Suprapubic skin (tissue), 4 donors: ENCODE measurements around the gene AUTS2. TPM values are rescaled to one million over a fixed set of nuclear protein-coding genes. Genes with fewer than 3 reads are reported as not detected.
A peak's percentile ranks its signal among the peaks of the same experiment; 100 is the strongest.

ENCODE experiments used
- DNase-seq, 2 donors: peaks; one replicate each; pipeline ENCODE4 v3.0.0-alpha.2; 2019; ENCODE audit warnings: low spot score in 2 of 2
- H3K27ac ChIP-seq: fragments of 200-600 bp; sonication (generic); one replicate; pipeline ENCODE4 v1.5.1; 2019
- H3K27me3 ChIP-seq: fragments of 200-600 bp; sonication (generic); one replicate; pipeline ENCODE4 v1.5.1; 2019
- H3K36me3 ChIP-seq: fragments of 200-600 bp; sonication (generic); one replicate; pipeline ENCODE4 v1.5.1; 2019
- H3K4me1 ChIP-seq: fragments of 200-600 bp; sonication (generic); one replicate; pipeline ENCODE4 v1.5.1; 2019
- H3K4me3 ChIP-seq: fragments of 200-600 bp; sonication (generic); one replicate; pipeline ENCODE4 v1.5.1; 2019; ENCODE audit warnings: mild to moderate bottlenecking
- H3K9me3 ChIP-seq: fragments of 200-600 bp; sonication (generic); one replicate; pipeline ENCODE4 v1.5.1; 2019
- EP300 ChIP-seq: sonication (generic); formaldehyde crosslinking; IDR thresholded peaks from one replicate; pipeline ENCODE4 v1.6.1; 2017; ENCODE audit warnings: antibody characterized with exemption
- POLR2A ChIP-seq, 2 donors: fragments of 450-650 bp; IDR thresholded peaks; one replicate each; pipeline ENCODE4 v1.6.1; 2017; ENCODE audit warnings: antibody characterized with exemption in 2 of 2, mild to moderate bottlenecking in 2 of 2, moderate library complexity in 2 of 2
- POLR2AphosphoS5 ChIP-seq, 3 donors: sonication (generic); formaldehyde crosslinking; IDR thresholded peaks; one replicate each; pipeline ENCODE4 v1.6.1; 2017; ENCODE audit warnings: antibody characterized with exemption in 3 of 3
- WGBS: methylation state at CpG from one replicate; pipeline ENCODE4 v1.1.5; 2018; 5-methylcytosine and 5-hydroxymethylcytosine counted together
- total RNA-seq, 4 donors: library from RNA; depleted of rRNA; stranded (reverse); fragments of >200 nt; gene quantifications; one replicate each; pipeline ENCODE4 v1.1.0, GENCODE V29; 2016
- TF ChIP-seq, protein P1 (sequence below), 2 donors: fragments of 200-600 bp in 1 of 2; fragments of 450-650 bp in 1 of 2; sonication (generic) in 1 of 2; IDR thresholded peaks; one replicate each; pipeline ENCODE4 v1.5.1; 2016 to 2019; ENCODE audit warnings: antibody characterized with exemption in 2 of 2, mild to moderate bottlenecking in 1 of 2, moderate library complexity in 1 of 2

Gene AUTS2
- total RNA-seq, 4 donors from 2014 or later, result 31.0 to 102 (median 56.4) TPM

- Histone ChIP-seq H3K36me3 (peaks cover 82% of the 10 kb centered on the region), H3K27ac (no peak overlapping the region), H3K4me3 (no peak overlapping the region), H3K9me3 (no peaks in the 10 kb centered on the region), H3K27me3 (no peaks in the 10 kb centered on the region), H3K4me1 (peaks cover 8% of the 10 kb centered on the region)
- peak in 1 of 3 donors; percentile 11 for TF ChIP-seq POLR2AphosphoS5 (IDR thresholded peaks at IDR 0.05)
- TF ChIP-seq, protein P1, sequence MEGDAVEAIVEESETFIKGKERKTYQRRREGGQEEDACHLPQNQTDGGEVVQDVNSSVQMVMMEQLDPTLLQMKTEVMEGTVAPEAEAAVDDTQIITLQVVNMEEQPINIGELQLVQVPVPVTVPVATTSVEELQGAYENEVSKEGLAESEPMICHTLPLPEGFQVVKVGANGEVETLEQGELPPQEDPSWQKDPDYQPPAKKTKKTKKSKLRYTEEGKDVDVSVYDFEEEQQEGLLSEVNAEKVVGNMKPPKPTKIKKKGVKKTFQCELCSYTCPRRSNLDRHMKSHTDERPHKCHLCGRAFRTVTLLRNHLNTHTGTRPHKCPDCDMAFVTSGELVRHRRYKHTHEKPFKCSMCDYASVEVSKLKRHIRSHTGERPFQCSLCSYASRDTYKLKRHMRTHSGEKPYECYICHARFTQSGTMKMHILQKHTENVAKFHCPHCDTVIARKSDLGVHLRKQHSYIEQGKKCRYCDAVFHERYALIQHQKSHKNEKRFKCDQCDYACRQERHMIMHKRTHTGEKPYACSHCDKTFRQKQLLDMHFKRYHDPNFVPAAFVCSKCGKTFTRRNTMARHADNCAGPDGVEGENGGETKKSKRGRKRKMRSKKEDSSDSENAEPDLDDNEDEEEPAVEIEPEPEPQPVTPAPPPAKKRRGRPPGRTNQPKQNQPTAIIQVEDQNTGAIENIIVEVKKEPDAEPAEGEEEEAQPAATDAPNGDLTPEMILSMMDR (IDR thresholded peaks at IDR 0.05), result peak in 1 of 2 donors; percentile 22
- TF ChIP-seq EP300, result no peak
- no peak for TF ChIP-seq POLR2A (IDR thresholded peaks at IDR 0.05)
- 62% methylated on average over 7 of the region's 7 CpGs for WGBS
- DNase-seq, result no peak
Observed at GRCh38 chr7:70788276-70788675, 1190.0 kb downstream of the AUTS2 start.

DNA sequence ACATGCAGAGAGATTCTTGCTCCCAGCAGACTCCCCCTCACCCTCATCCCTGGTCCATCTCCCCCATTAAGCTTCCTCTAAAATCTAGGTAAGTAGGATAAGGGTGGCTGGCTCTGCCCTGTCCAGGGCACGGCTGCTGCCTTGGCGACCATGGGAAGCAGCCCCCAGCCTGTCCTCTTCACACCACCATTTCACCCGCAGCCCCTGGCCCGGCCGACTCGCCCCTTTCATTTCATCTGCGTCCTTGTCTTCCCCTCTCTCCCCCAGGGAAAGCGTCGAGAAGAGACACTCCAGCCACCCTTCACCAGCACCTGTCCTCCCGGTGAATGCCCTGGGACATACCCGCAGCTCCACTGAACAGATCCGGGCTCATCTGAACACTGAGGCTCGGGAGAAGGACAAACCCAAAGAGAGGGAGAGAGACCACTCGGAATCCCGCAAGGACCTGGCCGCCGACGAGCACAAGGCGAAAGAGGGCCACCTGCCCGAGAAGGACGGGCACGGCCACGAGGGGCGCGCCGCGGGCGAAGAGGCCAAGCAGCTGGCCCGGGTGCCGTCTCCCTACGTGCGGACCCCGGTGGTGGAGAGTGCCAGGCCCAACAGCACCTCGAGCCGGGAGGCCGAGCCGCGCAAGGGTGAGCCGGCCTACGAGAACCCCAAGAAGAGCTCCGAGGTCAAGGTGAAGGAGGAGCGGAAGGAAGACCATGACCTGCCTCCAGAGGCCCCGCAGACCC lies 1191.4 kb downstream of the AUTS2 start:
- H3K4me1 ChIP-seq, result peaks cover 8% of the 10 kb centered on the region
- H3K4me3 ChIP-seq, result no peak overlapping the region
- no peak for DNase-seq
- TF ChIP-seq, protein P1 (IDR thresholded peaks at IDR 0.05), result no peak
- no peak for TF ChIP-seq EP300
- no peak for TF ChIP-seq POLR2AphosphoS5 (IDR thresholded peaks at IDR 0.05)
- no peak for TF ChIP-seq POLR2A (IDR thresholded peaks at IDR 0.05)
- 98% methylated on average over 41 of the region's 43 CpGs for WGBS
- H3K9me3 ChIP-seq, result no peaks in the 10 kb centered on the region
- H3K36me3 ChIP-seq, result peaks cover 69% of the 10 kb centered on the region
- no peaks in the 10 kb centered on the region for H3K27me3 ChIP-seq
- H3K27ac ChIP-seq, result no peak overlapping the region

DNA sequence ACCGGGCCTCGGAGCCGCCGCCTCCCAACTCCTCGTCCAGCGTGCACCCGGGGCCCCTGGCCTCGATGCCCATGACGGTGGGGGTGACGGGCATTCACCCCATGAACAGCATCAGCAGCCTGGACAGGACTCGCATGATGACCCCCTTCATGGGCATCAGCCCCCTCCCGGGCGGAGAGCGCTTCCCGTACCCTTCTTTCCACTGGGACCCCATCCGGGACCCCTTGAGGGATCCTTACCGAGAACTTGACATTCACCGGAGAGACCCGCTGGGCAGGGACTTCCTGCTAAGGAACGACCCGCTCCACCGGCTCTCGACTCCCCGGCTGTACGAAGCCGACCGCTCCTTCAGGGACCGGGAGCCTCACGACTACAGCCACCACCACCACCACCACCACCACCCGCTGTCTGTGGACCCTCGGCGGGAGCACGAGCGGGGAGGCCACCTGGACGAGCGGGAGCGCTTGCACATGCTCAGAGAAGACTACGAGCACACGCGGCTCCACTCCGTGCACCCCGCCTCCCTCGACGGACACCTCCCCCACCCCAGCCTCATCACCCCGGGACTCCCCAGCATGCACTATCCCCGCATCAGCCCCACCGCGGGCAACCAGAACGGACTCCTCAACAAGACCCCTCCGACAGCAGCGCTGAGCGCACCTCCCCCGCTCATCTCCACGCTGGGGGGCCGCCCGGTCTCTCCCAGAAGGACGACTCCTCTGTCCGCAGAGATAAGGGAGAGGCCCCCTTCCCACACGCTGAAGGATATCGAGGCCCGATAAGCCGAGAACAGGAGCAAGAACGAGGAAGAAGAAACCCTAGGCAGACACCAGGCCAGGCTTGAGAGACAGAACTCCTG lies 1192.2 kb downstream of the AUTS2 start:
- Histone ChIP-seq H3K9me3 (no peaks in the 10 kb centered on the region), H3K27ac (no peak overlapping the region), H3K4me1 (peaks cover 8% of the 10 kb centered on the region), H3K27me3 (no peaks in the 10 kb centered on the region), H3K4me3 (no peak overlapping the region), H3K36me3 (peaks cover 61% of the 10 kb centered on the region)
- 96% methylated on average over 51 of the region's 63 CpGs for WGBS
- DNase-seq, result no peak
- no peak for TF ChIP-seq EP300

DNA sequence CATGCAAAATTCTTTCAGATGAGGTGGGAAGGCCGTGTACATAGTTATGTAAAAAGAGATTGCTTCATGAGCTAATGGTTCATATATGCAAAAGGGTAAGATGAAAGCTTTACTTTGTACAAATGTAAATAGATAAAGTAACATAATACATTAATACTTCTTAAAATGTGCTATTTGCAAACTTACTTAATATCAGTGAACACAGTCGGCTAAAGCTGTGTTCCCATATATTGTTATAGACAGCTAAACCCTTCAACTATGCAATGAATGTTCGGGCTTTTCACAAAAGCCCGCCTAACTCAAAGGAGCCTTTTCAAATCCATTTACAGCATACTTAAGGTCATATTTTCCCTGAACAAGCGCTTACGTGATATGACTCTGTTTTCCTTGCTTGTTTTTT lies 1193.1 kb downstream of the AUTS2 start:
- WGBS, result 87% methylated on average over 6 of the region's 6 CpGs
- Histone ChIP-seq H3K9me3 (no peaks in the 10 kb centered on the region), H3K4me3 (no peak overlapping the region), H3K27ac (no peak overlapping the region), H3K36me3 (peaks cover 52% of the 10 kb centered on the region), H3K4me1 (peaks cover 3% of the 10 kb centered on the region), H3K27me3 (no peaks in the 10 kb centered on the region)
- no peak for DNase-seq
- no peak for TF ChIP-seq POLR2AphosphoS5 (IDR thresholded peaks at IDR 0.05)
- TF ChIP-seq POLR2A (IDR thresholded peaks at IDR 0.05), result no peak
- TF ChIP-seq, protein P1 (IDR thresholded peaks at IDR 0.05), result no peak
- no peak for TF ChIP-seq EP300

- no peak for DNase-seq
- TF ChIP-seq POLR2AphosphoS5 (IDR thresholded peaks at IDR 0.05), result no peak
- no peak overlapping the region for H3K4me3 ChIP-seq
- H3K27ac ChIP-seq, result no peak overlapping the region
- 88% methylated on average over 8 of the region's 8 CpGs for WGBS
- no peaks in the 10 kb centered on the region for H3K27me3 ChIP-seq
- peaks cover 3% of the 10 kb centered on the region for H3K4me1 ChIP-seq
- H3K9me3 ChIP-seq, result no peaks in the 10 kb centered on the region
- H3K36me3 ChIP-seq, result peaks cover 36% of the 10 kb centered on the region
Observed at GRCh38 chr7:70793060-70793459, 1194.8 kb downstream of the AUTS2 start.

DNA sequence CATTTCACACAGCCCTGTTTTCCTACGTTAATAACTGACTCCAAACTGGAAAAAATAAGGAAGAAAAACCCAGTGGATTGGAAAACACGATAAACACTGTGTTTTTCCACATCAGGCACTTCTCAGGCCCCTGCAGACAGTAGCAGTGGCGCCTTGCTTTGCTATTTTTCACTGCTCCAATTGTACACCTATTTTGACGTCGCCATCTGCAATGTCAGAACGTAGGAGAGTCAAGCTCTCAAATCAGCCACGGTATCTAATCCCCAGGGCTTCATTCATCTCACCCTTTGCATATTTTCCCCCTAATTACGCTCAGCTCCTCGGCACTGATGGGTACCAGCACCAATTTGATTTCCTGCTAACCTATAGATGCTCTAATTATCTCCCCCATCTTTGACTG lies 1195.5 kb downstream of the AUTS2 start:
- no peaks in the 10 kb centered on the region for H3K27me3 ChIP-seq
- H3K36me3 ChIP-seq, result peaks cover 31% of the 10 kb centered on the region
- WGBS, result 93% methylated on average over 9 of the region's 9 CpGs
- DNase-seq, result no peak
- no peak overlapping the region for H3K4me3 ChIP-seq
- H3K9me3 ChIP-seq, result no peaks in the 10 kb centered on the region
- no peaks in the 10 kb centered on the region for H3K4me1 ChIP-seq
- no peak for TF ChIP-seq EP300
- TF ChIP-seq, protein P1 (IDR thresholded peaks at IDR 0.05), result no peak
- no peak for TF ChIP-seq POLR2A (IDR thresholded peaks at IDR 0.05)
- TF ChIP-seq POLR2AphosphoS5 (IDR thresholded peaks at IDR 0.05), result no peak
- no peak overlapping the region for H3K27ac ChIP-seq
